ACHN (cell line): ENCODE results near the gene CDH13.

Experiments used
- DNase-seq: peaks from one replicate; pipeline ENCODE4 v3.0.0-alpha.2; 2015
- in situ Hi-C: cut with HindIII; loops from 2 replicates; pipeline ENCODE4 v1.10.0; 2017; ENCODE audit warnings: low sequenced_read_pairs, low pct_ligation_motif_present, low pct_unique_long_range_greater_than_20kb

Gene CDH13

DNA sequence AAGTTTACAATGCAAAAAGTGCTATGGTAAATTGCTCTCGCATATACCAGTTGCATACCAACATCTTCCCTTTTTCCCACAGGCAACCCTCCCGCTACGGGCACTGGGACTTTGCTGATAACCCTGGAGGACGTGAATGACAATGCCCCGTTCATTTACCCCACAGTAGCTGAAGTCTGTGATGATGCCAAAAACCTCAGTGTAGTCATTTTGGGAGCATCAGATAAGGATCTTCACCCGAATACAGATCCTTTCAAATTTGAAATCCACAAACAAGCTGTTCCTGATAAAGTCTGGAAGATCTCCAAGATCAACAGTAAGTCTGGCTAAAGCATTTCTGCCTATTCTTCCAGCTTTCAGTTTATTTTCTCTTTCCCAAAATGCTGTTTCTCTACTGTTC lies 1153.1 kb downstream of the CDH13 start:
- in situ Hi-C loops: no loop called here
- no peak for DNase-seq

DNA sequence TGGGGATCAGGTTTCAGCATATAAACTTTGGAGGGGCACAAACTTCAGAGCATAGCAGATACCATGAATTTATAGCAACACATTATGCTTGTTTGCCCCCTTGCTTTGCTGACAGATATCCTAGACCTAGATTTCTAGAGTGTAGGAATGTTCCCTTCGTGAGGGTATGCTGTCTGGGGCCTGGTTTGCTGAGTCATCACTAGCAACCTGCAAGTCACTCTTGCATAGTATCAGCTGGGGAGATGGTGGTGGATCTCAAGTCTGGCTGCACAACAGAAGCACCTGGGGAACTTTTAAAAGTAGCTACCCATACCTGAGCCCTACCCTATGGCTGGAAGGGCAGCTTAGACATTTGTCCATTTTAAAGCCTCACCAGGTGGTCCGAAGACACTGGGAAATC lies 1158.7 kb downstream of the CDH13 start:
- DNase-seq: no peak
- in situ Hi-C loops: no loop called here

DNA sequence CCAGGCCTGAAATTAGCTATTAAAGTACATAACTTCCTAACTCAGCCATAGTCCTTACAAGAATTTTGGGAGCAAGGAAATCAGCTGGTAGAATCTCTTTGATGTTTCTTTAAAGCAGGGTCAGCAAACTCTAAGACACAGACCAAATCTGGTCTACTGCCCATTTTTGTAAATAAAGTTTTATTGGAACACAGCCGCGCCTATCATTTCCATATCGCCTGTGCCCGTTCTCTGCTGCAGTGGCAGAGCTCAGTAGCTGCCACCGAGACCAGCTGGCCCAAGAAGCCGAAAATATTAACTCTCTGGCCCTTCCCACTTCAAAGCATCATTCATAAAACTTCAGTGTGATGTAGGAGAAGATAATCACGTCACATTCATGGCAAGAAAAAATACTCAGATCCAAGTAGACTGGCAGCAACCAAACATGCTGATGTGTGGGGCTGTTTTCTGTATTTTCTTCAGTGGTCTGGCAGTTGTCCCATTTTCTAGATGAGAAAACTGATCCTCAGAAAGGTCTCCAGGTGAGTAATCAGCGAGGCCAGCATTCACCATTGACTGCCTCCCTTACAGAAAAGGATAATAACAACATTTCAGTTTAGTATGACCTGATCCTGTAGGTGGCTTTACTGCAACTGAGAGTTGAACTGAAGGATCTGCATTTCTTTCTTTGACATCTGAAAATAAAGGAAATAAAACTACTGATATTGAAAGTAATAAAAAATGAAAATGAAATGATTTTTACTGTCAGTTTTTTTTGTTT lies 1163.1 kb downstream of the CDH13 start:
- in situ Hi-C loops: no loop called here
- DNase-seq: no peak

DNA sequence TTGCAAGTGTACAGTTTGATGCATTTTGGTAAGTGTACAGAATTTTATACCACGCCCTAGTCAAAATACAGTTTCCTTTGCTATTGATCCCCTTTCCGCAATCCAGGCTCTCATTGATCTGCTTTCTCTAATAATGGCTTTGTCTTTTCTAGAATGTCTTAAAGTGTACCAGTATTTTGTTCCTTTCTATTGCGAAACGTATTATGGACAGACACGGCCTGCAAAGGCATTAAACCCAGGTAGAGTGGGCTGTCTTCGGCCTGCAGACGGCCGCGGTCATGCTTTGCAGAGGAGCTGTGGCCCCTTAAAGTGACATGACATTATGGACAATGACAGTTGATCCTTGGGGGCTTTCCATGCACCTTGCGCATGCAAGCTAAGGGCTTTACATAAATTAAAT lies 1165.1 kb downstream of the CDH13 start:
- in situ Hi-C loops: no loop called here
- DNase-seq: no peak

DNA sequence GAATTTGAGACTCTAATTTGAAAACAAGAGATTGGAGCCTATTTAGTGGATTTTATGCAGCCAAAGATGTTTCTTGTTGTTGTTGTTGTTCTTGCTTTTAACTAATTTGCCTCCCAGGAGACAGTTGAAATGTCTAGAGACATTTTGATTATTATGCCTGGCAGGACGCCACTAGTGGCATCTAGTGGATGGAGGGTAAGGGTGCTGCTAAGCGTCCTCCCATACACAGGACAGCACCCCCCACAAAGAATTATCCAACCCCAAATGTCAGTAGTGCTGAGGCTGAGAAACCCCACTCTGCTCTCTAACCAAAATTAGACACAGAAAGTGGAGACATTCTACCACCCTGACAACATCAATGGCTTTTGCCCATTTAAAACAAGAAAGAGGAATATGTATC lies 1165.6 kb downstream of the CDH13 start:
- in situ Hi-C loops: no loop called here
- DNase-seq: no peak

DNA sequence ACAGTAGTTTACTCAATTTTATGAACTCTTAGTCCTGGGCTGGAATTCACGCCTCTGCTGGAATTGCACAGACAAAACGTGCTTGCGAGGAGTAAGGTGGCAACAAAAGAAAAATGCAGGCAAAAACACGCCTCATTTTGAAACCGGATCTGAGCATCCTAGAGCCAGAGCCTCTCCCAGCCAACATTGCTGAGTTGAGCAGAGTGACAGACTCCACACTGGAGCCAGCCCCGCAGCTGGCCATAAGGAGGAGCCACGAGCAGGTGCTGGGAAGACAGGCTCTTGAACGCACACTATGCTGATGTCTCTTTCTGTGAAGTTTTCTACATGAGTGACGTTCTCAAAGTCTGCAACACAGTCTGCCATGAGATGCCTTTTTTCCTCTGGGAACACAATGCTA lies 1166.4 kb downstream of the CDH13 start:
- no peak for DNase-seq
- in situ Hi-C loops: no loop called here

DNA sequence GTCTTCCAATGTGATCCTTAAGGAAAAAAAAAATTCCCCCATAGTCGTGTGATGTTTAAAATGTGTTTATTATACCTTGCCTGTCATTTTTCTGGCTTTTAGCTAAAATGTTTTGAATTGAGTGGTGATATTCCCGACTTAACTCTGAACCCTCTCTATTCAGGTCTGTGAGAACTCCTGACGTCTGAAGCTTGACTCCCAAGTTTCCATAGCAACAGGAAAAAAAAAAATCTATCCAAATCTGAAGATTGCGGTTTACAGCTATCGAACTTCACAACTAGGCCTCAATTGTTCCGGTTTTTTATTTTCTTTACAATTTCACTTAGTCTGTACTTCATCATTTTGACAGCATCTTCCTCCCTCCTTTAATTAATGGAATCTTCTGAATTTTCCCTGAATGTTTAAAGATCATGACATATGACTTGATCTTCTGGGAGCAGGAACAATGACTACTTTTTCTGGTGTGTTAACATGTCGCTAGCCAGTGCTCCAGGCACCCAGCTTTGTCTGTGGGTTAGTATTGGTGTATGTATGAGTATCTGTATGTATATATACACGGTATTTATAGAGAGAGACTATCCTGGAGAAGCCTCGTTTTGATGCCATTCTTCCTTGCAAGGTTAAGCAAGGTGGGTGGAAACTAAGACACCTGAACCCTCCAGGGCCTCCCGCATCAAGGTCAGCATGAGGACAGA lies 1168.2 kb downstream of the CDH13 start:
- in situ Hi-C loops: no loop called here

DNA sequence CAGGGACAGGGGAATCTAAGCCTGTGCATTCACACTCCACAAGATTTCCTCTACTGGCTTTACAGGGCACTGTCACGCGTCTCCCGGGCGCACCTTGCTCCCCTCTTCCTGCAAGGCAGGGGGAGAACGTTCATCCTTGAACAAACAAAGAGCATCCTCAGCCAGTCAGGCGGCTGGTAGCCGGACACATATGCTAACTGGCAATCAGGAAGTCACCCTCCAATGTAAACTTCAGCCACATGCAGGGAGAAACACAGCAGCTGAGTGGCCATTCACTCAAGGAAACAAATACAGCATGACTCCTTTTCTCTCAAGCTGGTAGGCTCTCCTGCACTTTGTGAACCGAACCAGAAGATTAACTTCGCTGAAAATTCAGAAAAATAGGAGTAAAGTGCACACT lies 1170.2 kb downstream of the CDH13 start:
- in situ Hi-C loops: no loop called here
- no peak for DNase-seq

More for the DNA sequence above, 1168.2 kb downstream of the CDH13 start:
- no peak for DNase-seq

DNA sequence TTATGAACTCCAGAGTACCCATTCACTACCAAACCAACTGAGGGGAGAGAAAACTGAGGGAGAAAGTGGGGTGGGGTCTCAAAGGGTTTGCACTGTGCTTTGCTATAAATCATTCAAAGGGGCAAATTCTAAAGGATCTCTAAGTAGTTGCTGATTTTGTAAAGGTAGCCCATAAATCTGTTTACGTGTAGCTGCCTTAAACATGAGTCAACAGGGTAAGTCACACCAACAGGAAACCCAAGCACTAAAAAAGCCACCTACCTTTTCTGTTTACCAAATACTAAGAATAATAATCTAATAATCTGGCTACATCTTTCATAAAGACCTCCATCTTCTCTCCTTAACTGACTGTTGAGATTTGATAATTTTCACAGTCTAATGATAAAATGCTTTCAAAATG lies 1172.6 kb downstream of the CDH13 start:
- no peak for DNase-seq
- in situ Hi-C loops: no loop called here

DNA sequence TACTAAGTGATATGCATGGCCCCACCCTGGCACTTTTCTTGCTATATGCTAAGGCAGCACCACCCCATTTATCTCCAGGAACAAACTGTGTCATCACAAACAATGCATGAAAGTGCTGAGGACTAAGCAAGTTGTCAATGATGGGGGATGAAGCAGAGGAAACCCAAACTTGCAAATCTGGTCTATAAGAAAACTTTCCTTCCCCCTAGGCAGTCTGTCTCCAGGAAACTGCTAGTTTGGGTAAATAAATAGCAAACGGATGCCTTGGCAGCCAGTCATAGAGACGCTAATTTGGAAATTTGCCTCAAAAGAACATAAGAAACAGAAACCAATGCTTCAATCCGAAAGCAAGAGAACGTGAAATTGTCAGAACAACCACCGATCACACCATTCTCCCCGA lies 1175.4 kb downstream of the CDH13 start:
- in situ Hi-C loops: no loop called here
- no peak for DNase-seq

DNA sequence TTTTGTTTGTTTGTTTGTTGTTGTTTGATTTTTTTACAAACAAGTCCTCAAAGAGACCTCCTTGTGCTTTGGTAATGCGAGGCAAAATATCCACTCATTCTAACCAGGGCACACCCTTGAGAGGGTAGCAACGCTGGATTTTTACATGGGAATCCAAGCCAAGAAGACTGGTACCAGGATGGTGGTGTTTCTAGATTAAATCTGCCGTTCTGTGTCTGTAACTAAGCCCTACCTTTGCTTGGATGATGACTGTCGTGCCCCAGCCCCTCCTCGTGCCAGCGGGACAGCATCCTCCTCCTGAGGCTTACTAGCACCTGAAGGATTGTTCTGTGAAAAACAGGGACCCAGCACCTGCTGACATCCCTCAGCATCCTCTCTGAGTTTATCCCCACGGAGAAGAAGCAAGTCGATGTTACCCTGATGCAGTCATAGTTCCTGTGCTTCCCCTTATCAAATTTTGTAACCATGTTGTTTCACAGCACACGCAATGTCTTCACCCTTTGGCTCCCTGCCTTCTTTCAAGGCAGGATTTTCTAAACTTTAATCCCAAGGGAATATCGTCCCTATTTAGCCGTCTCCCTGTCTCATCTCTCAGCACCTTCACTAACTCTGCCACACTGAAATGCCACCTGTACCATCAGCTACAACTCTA lies 1175.9 kb downstream of the CDH13 start:
- DNase-seq: no peak
- in situ Hi-C loops: no loop called here

DNA sequence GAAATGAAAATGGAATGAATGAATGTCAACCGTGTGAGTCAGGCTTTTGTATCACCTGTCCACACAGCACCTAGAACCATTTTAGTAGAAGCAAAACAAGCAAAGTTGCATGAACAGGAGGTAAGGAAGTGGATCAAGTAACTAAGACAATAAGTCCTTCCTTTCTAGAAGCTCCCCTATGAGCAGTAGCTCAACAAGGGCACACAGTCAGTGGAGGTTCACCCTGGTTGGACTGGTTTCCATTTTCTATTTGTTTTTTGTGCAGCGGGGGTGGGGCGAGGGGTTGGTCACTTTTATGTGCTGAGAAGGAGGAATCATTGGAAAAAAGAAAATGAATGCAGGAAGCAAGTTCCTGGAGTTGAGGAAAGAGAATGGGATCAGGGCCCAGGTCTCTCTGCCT lies 1177.0 kb downstream of the CDH13 start:
- no peak for DNase-seq
- in situ Hi-C loops: no loop called here

DNA sequence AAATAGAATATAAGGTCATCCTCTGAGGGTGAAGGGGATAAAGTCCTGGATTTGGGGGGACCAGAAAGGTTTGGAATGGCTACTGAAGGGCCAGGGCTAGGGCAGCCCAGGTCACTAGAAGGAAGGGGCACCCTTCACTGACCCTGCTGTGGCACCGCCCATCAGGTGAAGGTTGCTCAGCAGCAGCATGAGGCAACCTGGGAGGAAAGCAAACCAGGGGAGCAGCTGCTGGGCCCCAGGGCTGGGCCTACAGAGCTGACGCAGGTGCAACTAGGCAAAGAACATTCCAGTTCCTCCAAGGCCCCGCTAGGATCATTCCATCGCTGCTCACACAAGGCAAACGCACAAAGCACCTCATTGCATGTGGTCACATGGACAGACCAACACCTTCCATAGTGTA lies 1177.6 kb downstream of the CDH13 start:
- in situ Hi-C loops: no loop called here
- no peak for DNase-seq

DNA sequence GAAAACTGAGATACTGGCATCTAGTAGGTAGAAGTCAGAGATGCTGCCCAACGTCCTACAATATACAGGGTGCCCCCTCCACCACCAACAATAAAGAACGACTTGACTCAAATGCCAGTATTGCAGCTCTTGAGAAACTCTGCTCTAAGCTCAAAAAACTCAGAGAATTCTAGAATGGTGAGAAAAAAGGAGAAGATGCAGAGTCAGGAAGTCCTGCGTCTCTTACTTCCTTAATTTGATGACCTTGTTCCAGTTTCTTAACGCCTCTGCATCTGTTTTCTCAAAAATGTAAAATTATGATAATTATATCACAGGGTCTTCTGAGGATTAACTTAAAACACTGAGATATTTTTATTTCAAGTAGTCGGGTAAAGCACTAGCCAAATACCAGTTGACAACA lies 1179.3 kb downstream of the CDH13 start:
- in situ Hi-C loops: no loop called here
- no peak for DNase-seq

DNA sequence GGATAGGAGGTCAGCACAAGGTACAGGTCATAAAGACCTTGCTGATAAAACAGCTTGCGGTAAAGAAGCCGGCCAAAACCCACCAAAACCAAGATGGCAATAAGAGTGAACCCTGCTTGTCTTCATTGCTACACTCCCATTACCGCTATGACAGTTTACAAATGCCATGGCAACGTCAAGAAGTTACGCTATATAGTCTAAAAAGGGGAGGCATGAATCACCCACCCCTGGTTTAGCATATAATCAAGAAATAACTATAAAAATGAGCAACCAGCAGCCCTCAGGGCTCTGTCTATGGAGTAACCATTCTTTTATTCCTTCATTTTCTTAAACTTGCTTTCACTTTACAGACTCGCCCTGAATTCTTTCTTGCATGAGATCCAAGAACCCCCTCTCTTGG lies 1180.0 kb downstream of the CDH13 start:
- in situ Hi-C loops: no loop called here
- DNase-seq: no peak

DNA sequence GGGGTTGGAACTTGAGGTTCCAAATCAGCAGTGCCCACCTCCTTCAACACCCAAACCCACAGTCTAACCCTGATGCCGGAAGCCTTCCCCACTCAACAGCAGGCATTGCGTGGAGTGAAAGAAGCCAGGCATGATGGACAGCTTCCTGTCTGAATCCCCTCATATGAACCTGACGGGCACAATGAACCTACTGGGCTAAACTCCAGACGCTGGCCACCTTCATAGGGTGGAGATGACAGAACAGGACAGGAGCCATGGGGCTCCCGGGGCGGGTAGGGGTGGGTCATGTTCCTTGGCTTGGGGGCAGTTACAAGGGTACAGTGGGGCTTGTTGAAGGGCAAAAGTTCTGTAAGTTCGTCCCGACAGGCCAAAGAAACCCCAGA lies 1180.5 kb downstream of the CDH13 start:
- no peak for DNase-seq
- in situ Hi-C loops: no loop called here

DNA sequence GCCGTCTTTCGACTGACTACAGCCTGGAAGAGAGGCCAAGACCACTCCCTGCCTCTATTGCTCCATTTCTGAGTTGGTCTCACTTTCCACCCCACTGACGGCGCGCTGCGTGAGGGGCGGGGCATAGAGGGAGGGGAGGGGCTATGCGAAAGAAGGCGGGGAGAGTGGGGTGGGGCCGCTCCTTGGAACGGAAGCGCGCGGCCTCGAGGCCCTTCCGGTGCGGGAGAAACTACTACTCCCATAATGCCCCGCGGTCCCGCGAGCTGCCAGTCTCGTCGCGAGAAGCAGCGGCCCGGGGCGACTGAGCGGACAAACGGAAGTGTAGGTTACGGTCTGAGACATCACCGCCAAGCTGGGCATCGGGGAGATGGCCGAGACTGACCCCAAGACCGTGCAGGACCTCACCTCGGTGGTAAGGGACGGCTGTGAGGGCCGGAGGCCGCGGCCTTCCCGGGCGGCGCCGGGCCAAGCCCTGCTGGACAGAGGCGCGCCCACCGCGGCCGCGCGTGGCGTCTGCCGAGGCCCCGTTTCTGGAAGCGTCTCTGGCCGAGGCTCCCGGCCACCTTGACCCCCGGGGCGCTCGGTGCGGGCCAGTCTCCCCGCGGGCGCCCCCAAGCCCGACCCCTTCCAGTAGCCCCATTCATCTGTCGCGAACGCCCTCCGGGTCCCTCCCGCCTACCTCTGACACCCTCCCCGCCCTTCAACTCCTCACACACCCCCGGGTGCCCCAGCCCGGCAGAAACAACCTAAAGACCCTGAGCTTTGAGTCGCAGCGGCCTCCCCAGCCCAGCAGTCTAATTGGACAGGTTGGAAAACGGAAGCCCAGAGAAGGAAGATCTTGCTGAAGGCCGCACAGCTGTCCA lies 1181.2 kb downstream of the CDH13 start, which contains the start of gene HSBP1:
TSS of gene HSBP1 (plus strand) at position 269 of the 863 bp plus-strand sequence. CDS start at position 368, 99 bp downstream.
- in situ Hi-C loops: no loop called here

DNA sequence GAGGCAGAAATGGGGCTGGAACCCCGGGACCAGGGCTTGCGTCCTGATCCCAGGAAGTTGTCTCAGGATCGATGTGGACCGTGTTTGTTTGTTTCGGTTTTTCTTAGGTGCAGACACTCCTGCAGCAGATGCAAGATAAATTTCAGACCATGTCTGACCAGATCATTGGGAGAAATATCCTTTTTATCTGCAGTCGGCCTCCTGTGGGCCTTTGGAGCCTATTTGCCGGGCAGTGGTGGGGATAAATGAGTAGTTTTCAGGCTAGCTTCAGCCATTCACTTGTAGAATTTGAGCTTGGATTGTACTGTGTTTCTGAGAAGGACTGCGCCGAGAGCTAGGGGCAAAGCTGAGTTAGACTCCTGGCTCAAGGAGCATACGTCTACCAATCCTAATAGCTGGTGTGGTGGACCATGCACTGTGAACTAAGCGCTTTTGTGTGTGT lies 1181.8 kb downstream of the CDH13 start:
- DNase-seq: peak; percentile 24
- in situ Hi-C loops: no loop called here

More for the DNA sequence above, 1181.2 kb downstream of the CDH13 start, which contains the start of gene HSBP1:
- DNase-seq: peak; percentile 96

DNA sequence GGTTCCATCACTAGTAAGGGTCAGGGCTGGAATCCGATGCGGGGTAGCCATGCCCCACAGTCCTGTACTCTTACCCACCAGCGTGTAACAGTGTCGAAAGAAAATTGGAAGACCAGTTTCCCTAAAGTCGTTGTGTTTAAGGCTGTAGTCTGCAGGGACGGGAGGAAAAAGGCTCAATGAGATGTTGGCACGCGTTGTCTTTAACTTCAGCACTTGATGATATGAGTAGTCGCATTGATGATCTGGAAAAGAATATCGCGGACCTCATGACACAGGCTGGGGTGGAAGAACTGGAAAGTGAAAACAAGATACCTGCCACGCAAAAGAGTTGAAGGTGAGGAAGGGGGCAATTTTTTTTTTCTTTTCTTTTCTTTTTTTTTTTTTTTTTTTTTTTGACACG lies 1182.3 kb downstream of the CDH13 start:
- no peak for DNase-seq

More for the DNA sequence above, 1182.3 kb downstream of the CDH13 start:
- in situ Hi-C loops: no loop called here
